Mesendoderm (in vitro differentiated cells): ENCODE measurements around the gene KIAA0408.
"Not testable (repeated sequence)": the region's sequence is repeated elsewhere in the genome, so short reads cannot be mapped to it uniquely, and the experiment has no call there.

Source experiments
- DNase-seq: peaks from one replicate; pipeline ENCODE4 v3.0.0; 2013
- H2AK5ac ChIP-seq: 2 replicates; pipeline ENCODE4 v1.6.1; 2013; ENCODE audit warnings: low read length, inconsistent platforms
- H2BK120ac ChIP-seq: 2 replicates; pipeline ENCODE4 v1.6.1; 2013; ENCODE audit warnings: low read depth, mild to moderate bottlenecking, low read length, moderate library complexity, mixed read lengths
- H2BK15ac ChIP-seq: replicated peaks from 2 replicates; pipeline ENCODE4 v1.6.1; 2013; ENCODE audit warnings: low read depth, mild to moderate bottlenecking, moderate library complexity
- H2BK5ac ChIP-seq: 2 replicates; pipeline ENCODE4 v1.6.1; 2013; ENCODE audit warnings: low read length, inconsistent platforms
- H3K18ac ChIP-seq: 2 replicates; pipeline ENCODE4 v1.6.1; 2013; ENCODE audit warnings: mild to moderate bottlenecking, low read length, mixed read lengths
- H3K23ac ChIP-seq: one replicate; pipeline ENCODE4 v1.6.1; 2013; ENCODE audit warnings: low read length
- H3K27ac ChIP-seq: 2 replicates; pipeline ENCODE4 v1.5.1; 2013; ENCODE audit warnings: low read depth, mild to moderate bottlenecking, inconsistent platforms, low read length, moderate library complexity
- H3K27me3 ChIP-seq: 2 replicates; pipeline ENCODE4 v1.6.1; 2013; ENCODE audit warnings: low read length, control low read depth, mild to moderate bottlenecking, inconsistent platforms; ENCODE audit not compliant: insufficient read depth, poor library complexity
- H3K36me3 ChIP-seq: 2 replicates; pipeline ENCODE4 v1.6.1; 2013; ENCODE audit warnings: low read length, inconsistent platforms; ENCODE audit not compliant: control insufficient read depth, insufficient read depth
- H3K4ac ChIP-seq: one replicate; pipeline ENCODE4 v1.6.1; 2013; ENCODE audit warnings: low read depth, mild to moderate bottlenecking, low read length, moderate library complexity
- H3K4me1 ChIP-seq: 2 replicates; pipeline ENCODE4 v1.6.1; 2013; ENCODE audit warnings: low read depth, low read length, inconsistent platforms; ENCODE audit not compliant: control insufficient read depth
- H3K4me2 ChIP-seq: 2 replicates; pipeline ENCODE4 v1.6.1; 2013; ENCODE audit warnings: low read length
- H3K4me3 ChIP-seq: 2 replicates; pipeline ENCODE4 v1.5.1; 2013; ENCODE audit warnings: mild to moderate bottlenecking, low read length
- H3K56ac ChIP-seq: one replicate; pipeline ENCODE4 v1.6.1; 2013; ENCODE audit warnings: low read length
- H3K79me1 ChIP-seq: 2 replicates; pipeline ENCODE4 v1.6.1; 2013; ENCODE audit warnings: low read length, inconsistent platforms
- H3K79me2 ChIP-seq: 2 replicates; pipeline ENCODE4 v1.6.1; 2013; ENCODE audit warnings: mild to moderate bottlenecking, low read length; ENCODE audit not compliant: control insufficient read depth, insufficient read depth
- H3K9ac ChIP-seq: 2 replicates; pipeline ENCODE4 v1.6.1; 2013; ENCODE audit warnings: low read length, inconsistent platforms
- H4K5ac ChIP-seq: one replicate; pipeline ENCODE4 v1.6.1; 2013; ENCODE audit warnings: low read length
- H4K8ac ChIP-seq: one replicate; pipeline ENCODE4 v1.6.1; 2013; ENCODE audit warnings: low read depth, mild to moderate bottlenecking, control low read depth, low read length, moderate library complexity
- WGBS: extraction: QIAGEN DNeasy Blood & Tissue Kit; methylation state at CpG from one replicate; pipeline ENCODE4 v1.1.7; 2013; ENCODE audit warnings: low lambda C conversion rate, missing lambda C conversion rate; ENCODE audit not compliant: insufficient coverage; ENCODE audit errors: extremely low coverage; 5-methylcytosine and 5-hydroxymethylcytosine counted together

KIAA0408 gene

GRCh38 chr6:127439718-127440117, 19.5 kb downstream of the KIAA0408 start:
- Histone ChIP-seq H3K4me3 (no peak overlapping the region), H2BK120ac (no peak overlapping the region), H3K79me2 (no peaks in the 10 kb centered on the region), H3K27me3 (no peaks in the 10 kb centered on the region), H2BK15ac (no peak overlapping the region), H3K4ac (no peak overlapping the region), H3K4me1 (no peaks in the 10 kb centered on the region), H3K56ac (no peak overlapping the region), H2AK5ac (no peak overlapping the region), H4K8ac (no peak overlapping the region), H3K36me3 (no peaks in the 10 kb centered on the region), H2BK5ac (no peak overlapping the region), H3K4me2 (no peak overlapping the region), H4K5ac (no peak overlapping the region), H3K27ac (no peak overlapping the region), H3K9ac (no peak overlapping the region), H3K23ac (no peak overlapping the region), H3K79me1 (no peaks in the 10 kb centered on the region), H3K18ac (no peak overlapping the region)
- no CpG with 5 or more reads among the region's 2 CpGs for WGBS
- DNase-seq, result no peak

GRCh38 chr6:127436578-127437110, 22.5 kb downstream of the KIAA0408 start:
- Histone ChIP-seq H2BK15ac (no peak overlapping the region), H3K9ac (no peak overlapping the region)

GRCh38 chr6:127435626-127436220, 23.5 kb downstream of the KIAA0408 start:
- no peak overlapping the region for H3K4me3 ChIP-seq
- H3K36me3 ChIP-seq, result no peaks in the 10 kb centered on the region
- H2AK5ac ChIP-seq, result no peak overlapping the region
- no peak overlapping the region for H3K27ac ChIP-seq
- no CpG with 5 or more reads among the region's 7 CpGs for WGBS
- no peak overlapping the region for H2BK15ac ChIP-seq
- H3K56ac ChIP-seq, result no peak overlapping the region
- H3K4me1 ChIP-seq, result no peaks in the 10 kb centered on the region
- no peak overlapping the region for H3K4ac ChIP-seq
- no peaks in the 10 kb centered on the region for H3K79me1 ChIP-seq
- no peak overlapping the region for H3K23ac ChIP-seq
- H4K5ac ChIP-seq, result no peak overlapping the region
- H3K27me3 ChIP-seq, result no peaks in the 10 kb centered on the region
- no peak overlapping the region for H3K18ac ChIP-seq
- no peak for DNase-seq
- no peak overlapping the region for H3K4me2 ChIP-seq
- no peak overlapping the region for H3K9ac ChIP-seq
- H2BK120ac ChIP-seq, result no peak overlapping the region
- H3K79me2 ChIP-seq, result no peaks in the 10 kb centered on the region
- H4K8ac ChIP-seq, result no peak overlapping the region
- H2BK5ac ChIP-seq, result no peak overlapping the region

More at GRCh38 chr6:127436578-127437110, 22.5 kb downstream of the KIAA0408 start:
- H3K4me2 ChIP-seq, result no peak overlapping the region
- no CpG with 5 or more reads among the region's 3 CpGs for WGBS
- no peak overlapping the region for H3K23ac ChIP-seq
- H3K79me2 ChIP-seq, result no peaks in the 10 kb centered on the region
- H4K5ac ChIP-seq, result no peak overlapping the region
- H3K79me1 ChIP-seq, result no peaks in the 10 kb centered on the region
- H3K4me3 ChIP-seq, result no peak overlapping the region
- H3K36me3 ChIP-seq, result no peaks in the 10 kb centered on the region
- DNase-seq, result no peak
- no peaks in the 10 kb centered on the region for H3K4me1 ChIP-seq
- no peak overlapping the region for H3K18ac ChIP-seq
- no peak overlapping the region for H4K8ac ChIP-seq
- H3K27ac ChIP-seq, result no peak overlapping the region
- H2BK5ac ChIP-seq, result no peak overlapping the region
- H3K27me3 ChIP-seq, result no peaks in the 10 kb centered on the region
- H3K4ac ChIP-seq, result no peak overlapping the region
- H3K56ac ChIP-seq, result no peak overlapping the region
- H2BK120ac ChIP-seq, result no peak overlapping the region
- H2AK5ac ChIP-seq, result no peak overlapping the region

GRCh38 chr6:127434651-127435050, 24.5 kb downstream of the KIAA0408 start:
- Histone ChIP-seq H3K27me3 (no peaks in the 10 kb centered on the region), H3K4me1 (no peaks in the 10 kb centered on the region), H3K18ac (no peak overlapping the region), H3K4me2 (no peak overlapping the region), H3K9ac (no peak overlapping the region), H2AK5ac (no peak overlapping the region), H2BK120ac (no peak overlapping the region), H3K79me2 (no peaks in the 10 kb centered on the region), H3K27ac (no peak overlapping the region), H3K79me1 (no peaks in the 10 kb centered on the region), H3K23ac (no peak overlapping the region), H4K8ac (no peak overlapping the region), H3K4me3 (no peak overlapping the region), H3K4ac (no peak overlapping the region), H2BK15ac (no peak overlapping the region), H3K36me3 (no peaks in the 10 kb centered on the region), H3K56ac (no peak overlapping the region), H2BK5ac (no peak overlapping the region), H4K5ac (no peak overlapping the region)
- DNase-seq, result no peak

GRCh38 chr6:127428562-127428961, 30.6 kb downstream of the KIAA0408 start:
- H3K79me2 ChIP-seq, H3K23ac ChIP-seq, H3K4me2 ChIP-seq, H4K5ac ChIP-seq, H3K4me3 ChIP-seq, H3K27ac ChIP-seq, H3K27me3 ChIP-seq, H3K56ac ChIP-seq, H3K79me1 ChIP-seq, H3K18ac ChIP-seq, H3K9ac ChIP-seq, H2BK5ac ChIP-seq, H2BK15ac ChIP-seq, H4K8ac ChIP-seq, H3K4me1 ChIP-seq, H2BK120ac ChIP-seq, H3K4ac ChIP-seq, DNase-seq, H2AK5ac ChIP-seq, H3K36me3 ChIP-seq: not testable (repeated sequence)
- no CpG with 5 or more reads among the region's 9 CpGs for WGBS

- H4K5ac ChIP-seq, result no peak overlapping the region
- H3K9ac ChIP-seq, result no peak overlapping the region
- H2BK15ac ChIP-seq, result no peak overlapping the region
- no peaks in the 10 kb centered on the region for H3K79me1 ChIP-seq
- H3K23ac ChIP-seq, result no peak overlapping the region
- no peak overlapping the region for H2AK5ac ChIP-seq
- no peak overlapping the region for H3K56ac ChIP-seq
- no peak overlapping the region for H2BK120ac ChIP-seq
- no peaks in the 10 kb centered on the region for H3K27me3 ChIP-seq
- no peak overlapping the region for H3K4me3 ChIP-seq
- H3K36me3 ChIP-seq, result no peaks in the 10 kb centered on the region
- H4K8ac ChIP-seq, result no peak overlapping the region
- no peak overlapping the region for H3K18ac ChIP-seq
- H2BK5ac ChIP-seq, result no peak overlapping the region
- no peak overlapping the region for H3K27ac ChIP-seq
- H3K4me1 ChIP-seq, result no peaks in the 10 kb centered on the region
- no peaks in the 10 kb centered on the region for H3K79me2 ChIP-seq
- no CpG with 5 or more reads among the region's 2 CpGs for WGBS
- no peak overlapping the region for H3K4ac ChIP-seq
- H3K4me2 ChIP-seq, result no peak overlapping the region
- no peak for DNase-seq
These were observed 35.3 kb downstream of the KIAA0408 start for GRCh38 chr6:127423921-127424320.
